ENCODE measurements around the gene SPTLC3.

The SPTLC3 gene

GRCh38 chr20:12984069-12984765, 24.6 kb upstream of the SPTLC3 start:
- Histone ChIP-seq H3K27ac (ENCODE audit: insufficient read depth, low read length, poor library complexity, severe bottlenecking) (no peak overlapping the region), H3K27me3 (replicated peaks; ENCODE audit: control insufficient read depth, insufficient read depth, low read length, poor library complexity, severe bottlenecking) (no peaks in the 10 kb centered on the region), H3K9me3 (ENCODE audit: control insufficient read depth, low read length) (no peaks in the 10 kb centered on the region), H3K4me3 (ENCODE audit: insufficient read depth, low read depth, low read length, poor library complexity, severe bottlenecking) (no peak overlapping the region), H3K36me3 (ENCODE audit: control insufficient read depth, insufficient read depth, low read length) (no peaks in the 10 kb centered on the region), H3K4me1 (ENCODE audit: control insufficient read depth, insufficient read depth, low read length, poor library complexity, severe bottlenecking) (no peaks in the 10 kb centered on the region)
- DNase-seq: no peak

- Histone ChIP-seq H3K27ac (ENCODE audit: insufficient read depth, low read length, poor library complexity, severe bottlenecking) (no peak overlapping the region), H3K27me3 (replicated peaks; ENCODE audit: control insufficient read depth, insufficient read depth, low read length, poor library complexity, severe bottlenecking) (no peaks in the 10 kb centered on the region)
Observed at GRCh38 chr20:12984863-12985262, 23.9 kb upstream of the SPTLC3 start.

GRCh38 chr20:12987261-12987660, 21.5 kb upstream of the SPTLC3 start:
- H3K27ac ChIP-seq (ENCODE audit: insufficient read depth, low read length, poor library complexity, severe bottlenecking): no peak overlapping the region
- no peaks in the 10 kb centered on the region for H3K27me3 ChIP-seq (replicated peaks; ENCODE audit: control insufficient read depth, insufficient read depth, low read length, poor library complexity, severe bottlenecking)
- no peak overlapping the region for H3K4me3 ChIP-seq (ENCODE audit: insufficient read depth, low read depth, low read length, poor library complexity, severe bottlenecking)
- no peak for DNase-seq
- no peaks in the 10 kb centered on the region for H3K36me3 ChIP-seq (ENCODE audit: control insufficient read depth, insufficient read depth, low read length)
- H3K4me1 ChIP-seq (ENCODE audit: control insufficient read depth, insufficient read depth, low read length, poor library complexity, severe bottlenecking): no peaks in the 10 kb centered on the region
- no peaks in the 10 kb centered on the region for H3K9me3 ChIP-seq (ENCODE audit: control insufficient read depth, low read length)

More at GRCh38 chr20:12984863-12985262, 23.9 kb upstream of the SPTLC3 start:
- Histone ChIP-seq H3K4me1 (ENCODE audit: control insufficient read depth, insufficient read depth, low read length, poor library complexity, severe bottlenecking) (no peaks in the 10 kb centered on the region), H3K9me3 (ENCODE audit: control insufficient read depth, low read length) (no peaks in the 10 kb centered on the region), H3K4me3 (ENCODE audit: insufficient read depth, low read depth, low read length, poor library complexity, severe bottlenecking) (no peak overlapping the region), H3K36me3 (ENCODE audit: control insufficient read depth, insufficient read depth, low read length) (no peaks in the 10 kb centered on the region)
- no peak for DNase-seq

- no peak overlapping the region for H3K27ac ChIP-seq (ENCODE audit: insufficient read depth, low read length, poor library complexity, severe bottlenecking)
- no peaks in the 10 kb centered on the region for H3K27me3 ChIP-seq (replicated peaks; ENCODE audit: control insufficient read depth, insufficient read depth, low read length, poor library complexity, severe bottlenecking)
- no peaks in the 10 kb centered on the region for H3K9me3 ChIP-seq (ENCODE audit: control insufficient read depth, low read length)
- no peak for DNase-seq
- no peak overlapping the region for H3K4me3 ChIP-seq (ENCODE audit: insufficient read depth, low read depth, low read length, poor library complexity, severe bottlenecking)
- no peaks in the 10 kb centered on the region for H3K4me1 ChIP-seq (ENCODE audit: control insufficient read depth, insufficient read depth, low read length, poor library complexity, severe bottlenecking)
- no peaks in the 10 kb centered on the region for H3K36me3 ChIP-seq (ENCODE audit: control insufficient read depth, insufficient read depth, low read length)
Observed at GRCh38 chr20:12989586-12990115, 19.1 kb upstream of the SPTLC3 start.

- Histone ChIP-seq H3K4me3 (ENCODE audit: insufficient read depth, low read depth, low read length, poor library complexity, severe bottlenecking) (no peak overlapping the region), H3K4me1 (ENCODE audit: control insufficient read depth, insufficient read depth, low read length, poor library complexity, severe bottlenecking) (no peaks in the 10 kb centered on the region), H3K9me3 (ENCODE audit: control insufficient read depth, low read length) (no peaks in the 10 kb centered on the region), H3K27ac (ENCODE audit: insufficient read depth, low read length, poor library complexity, severe bottlenecking) (no peak overlapping the region), H3K36me3 (ENCODE audit: control insufficient read depth, insufficient read depth, low read length) (no peaks in the 10 kb centered on the region), H3K27me3 (replicated peaks; ENCODE audit: control insufficient read depth, insufficient read depth, low read length, poor library complexity, severe bottlenecking) (no peaks in the 10 kb centered on the region)
- no peak for DNase-seq
Observed at GRCh38 chr20:12997128-12997655, 11.6 kb upstream of the SPTLC3 start.

GRCh38 chr20:12998046-12998445, 10.7 kb upstream of the SPTLC3 start:
- Histone ChIP-seq H3K27ac (ENCODE audit: insufficient read depth, low read length, poor library complexity, severe bottlenecking) (no peak overlapping the region), H3K4me3 (ENCODE audit: insufficient read depth, low read depth, low read length, poor library complexity, severe bottlenecking) (no peak overlapping the region), H3K36me3 (ENCODE audit: control insufficient read depth, insufficient read depth, low read length) (no peaks in the 10 kb centered on the region), H3K27me3 (replicated peaks; ENCODE audit: control insufficient read depth, insufficient read depth, low read length, poor library complexity, severe bottlenecking) (no peaks in the 10 kb centered on the region), H3K4me1 (ENCODE audit: control insufficient read depth, insufficient read depth, low read length, poor library complexity, severe bottlenecking) (no peaks in the 10 kb centered on the region), H3K9me3 (ENCODE audit: control insufficient read depth, low read length) (no peaks in the 10 kb centered on the region)
- DNase-seq: no peak

- no peak for DNase-seq
- no peaks in the 10 kb centered on the region for H3K36me3 ChIP-seq (ENCODE audit: control insufficient read depth, insufficient read depth, low read length)
- no peaks in the 10 kb centered on the region for H3K9me3 ChIP-seq (ENCODE audit: control insufficient read depth, low read length)
- H3K4me1 ChIP-seq (ENCODE audit: control insufficient read depth, insufficient read depth, low read length, poor library complexity, severe bottlenecking): no peaks in the 10 kb centered on the region
- no peak overlapping the region for H3K27ac ChIP-seq (ENCODE audit: insufficient read depth, low read length, poor library complexity, severe bottlenecking)
- no peaks in the 10 kb centered on the region for H3K27me3 ChIP-seq (replicated peaks; ENCODE audit: control insufficient read depth, insufficient read depth, low read length, poor library complexity, severe bottlenecking)
- H3K4me3 ChIP-seq (ENCODE audit: insufficient read depth, low read depth, low read length, poor library complexity, severe bottlenecking): no peak overlapping the region
Observed at GRCh38 chr20:12999201-12999600, 9.6 kb upstream of the SPTLC3 start.

- Histone ChIP-seq H3K27me3 (replicated peaks; ENCODE audit: control insufficient read depth, insufficient read depth, low read length, poor library complexity, severe bottlenecking) (no peaks in the 10 kb centered on the region), H3K4me1 (ENCODE audit: control insufficient read depth, insufficient read depth, low read length, poor library complexity, severe bottlenecking) (no peaks in the 10 kb centered on the region), H3K36me3 (ENCODE audit: control insufficient read depth, insufficient read depth, low read length) (no peaks in the 10 kb centered on the region), H3K9me3 (ENCODE audit: control insufficient read depth, low read length) (no peaks in the 10 kb centered on the region), H3K27ac (ENCODE audit: insufficient read depth, low read length, poor library complexity, severe bottlenecking) (no peak overlapping the region), H3K4me3 (ENCODE audit: insufficient read depth, low read depth, low read length, poor library complexity, severe bottlenecking) (no peak overlapping the region)
- no peak for DNase-seq
Observed at GRCh38 chr20:13002251-13002650, 6.5 kb upstream of the SPTLC3 start.

- Histone ChIP-seq H3K9me3 (ENCODE audit: control insufficient read depth, low read length) (no peaks in the 10 kb centered on the region), H3K4me3 (ENCODE audit: insufficient read depth, low read depth, low read length, poor library complexity, severe bottlenecking) (no peak overlapping the region), H3K27me3 (replicated peaks; ENCODE audit: control insufficient read depth, insufficient read depth, low read length, poor library complexity, severe bottlenecking) (no peaks in the 10 kb centered on the region), H3K27ac (ENCODE audit: insufficient read depth, low read length, poor library complexity, severe bottlenecking) (no peak overlapping the region), H3K36me3 (ENCODE audit: control insufficient read depth, insufficient read depth, low read length) (no peaks in the 10 kb centered on the region), H3K4me1 (ENCODE audit: control insufficient read depth, insufficient read depth, low read length, poor library complexity, severe bottlenecking) (no peaks in the 10 kb centered on the region)
- DNase-seq: no peak
Observed at GRCh38 chr20:13006825-13007224, 1.9 kb upstream of the SPTLC3 start.

- H3K36me3 ChIP-seq (ENCODE audit: control insufficient read depth, insufficient read depth, low read length): no peaks in the 10 kb centered on the region
- H3K27me3 ChIP-seq (replicated peaks; ENCODE audit: control insufficient read depth, insufficient read depth, low read length, poor library complexity, severe bottlenecking): no peaks in the 10 kb centered on the region
- H3K9me3 ChIP-seq (ENCODE audit: control insufficient read depth, low read length): no peaks in the 10 kb centered on the region
- H3K27ac ChIP-seq (ENCODE audit: insufficient read depth, low read length, poor library complexity, severe bottlenecking): no peak overlapping the region
- H3K4me1 ChIP-seq (ENCODE audit: control insufficient read depth, insufficient read depth, low read length, poor library complexity, severe bottlenecking): no peaks in the 10 kb centered on the region
- H3K4me3 ChIP-seq (ENCODE audit: insufficient read depth, low read depth, low read length, poor library complexity, severe bottlenecking): no peak overlapping the region
- DNase-seq: no peak
Observed at GRCh38 chr20:13007596-13007995, 1.2 kb upstream of the SPTLC3 start.

Data from effector memory CD4-positive, alpha-beta T cell (primary cell).